Lower leg skin (tissue), 3 donors: Measurements from ENCODE around the gene DIAPH1.
"Not testable (repeated sequence)": the region's sequence is repeated elsewhere in the genome, so short reads cannot be mapped to it uniquely, and the experiment has no call there.

Experiments used
- CTCF ChIP-seq, 3 donors: fragments of 450-650 bp; IDR thresholded peaks; one replicate each; pipeline ENCODE4 v1.5.1; 2016; ENCODE audit warnings: antibody characterized with exemption in 3 of 3, mild to moderate bottlenecking in 3 of 3, moderate library complexity in 2 of 3
- POLR2A ChIP-seq, 2 donors: fragments of 450-650 bp; IDR thresholded peaks; one replicate each; pipeline ENCODE4 v1.6.1; 2016 to 2017; ENCODE audit warnings: antibody characterized with exemption in 2 of 2, mild to moderate bottlenecking in 1 of 2, moderate library complexity in 1 of 2

GRCh38 chr5:141609921-141610320 lies 8.9 kb downstream of the DIAPH1 start:
- TF ChIP-seq CTCF, POLR2A (IDR thresholded peaks at IDR 0.05): not testable (repeated sequence)
